ENCODE measurements around the gene RRP7A.
"Not testable (repeated sequence)": the region's sequence is repeated elsewhere in the genome, so short reads cannot be mapped to it uniquely, and the experiment has no call there.

Gene RRP7A

DNA sequence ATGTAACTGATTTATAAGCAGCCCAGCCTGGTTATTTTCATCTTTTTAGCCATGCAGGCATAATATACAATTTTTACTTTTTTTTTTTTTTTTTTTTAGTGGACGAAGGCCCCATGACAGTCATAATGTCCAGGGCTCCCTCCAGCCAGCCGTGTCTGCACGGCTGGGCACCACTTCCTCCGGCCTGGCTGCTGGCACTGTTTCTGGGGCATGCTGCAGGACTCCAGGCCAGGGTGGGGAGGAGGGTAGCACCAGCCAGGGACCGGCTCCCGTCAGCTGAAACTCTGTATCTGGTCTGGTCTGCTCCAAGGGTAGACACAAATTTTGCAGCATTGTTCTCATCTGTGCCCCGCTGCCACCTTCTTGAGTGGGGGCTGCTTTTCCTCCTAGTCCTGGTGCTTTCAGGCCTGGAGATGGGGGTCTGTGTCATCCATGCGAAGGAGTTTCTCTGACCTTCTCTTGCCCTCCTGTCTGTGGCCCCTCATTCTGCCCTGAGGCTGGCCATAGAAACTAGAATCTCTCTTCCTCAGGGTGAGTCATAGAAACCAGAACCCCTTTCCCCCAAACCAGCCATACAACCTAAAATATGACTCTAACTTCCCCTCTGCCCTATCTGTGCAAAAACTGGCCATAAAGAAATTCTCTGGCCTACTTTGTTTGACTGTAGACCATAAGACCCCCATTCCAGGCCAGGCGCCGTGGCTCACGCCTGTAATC is 9.2 kb upstream of the RRP7A start (continued):
- TF ChIP-seq, protein P1, sequence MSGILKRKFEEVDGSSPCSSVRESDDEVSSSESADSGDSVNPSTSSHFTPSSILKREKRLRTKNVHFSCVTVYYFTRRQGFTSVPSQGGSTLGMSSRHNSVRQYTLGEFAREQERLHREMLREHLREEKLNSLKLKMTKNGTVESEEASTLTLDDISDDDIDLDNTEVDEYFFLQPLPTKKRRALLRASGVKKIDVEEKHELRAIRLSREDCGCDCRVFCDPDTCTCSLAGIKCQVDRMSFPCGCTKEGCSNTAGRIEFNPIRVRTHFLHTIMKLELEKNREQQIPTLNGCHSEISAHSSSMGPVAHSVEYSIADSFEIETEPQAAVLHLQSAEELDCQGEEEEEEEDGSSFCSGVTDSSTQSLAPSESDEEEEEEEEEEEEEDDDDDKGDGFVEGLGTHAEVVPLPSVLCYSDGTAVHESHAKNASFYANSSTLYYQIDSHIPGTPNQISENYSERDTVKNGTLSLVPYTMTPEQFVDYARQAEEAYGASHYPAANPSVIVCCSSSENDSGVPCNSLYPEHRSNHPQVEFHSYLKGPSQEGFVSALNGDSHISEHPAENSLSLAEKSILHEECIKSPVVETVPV (CRISPR knock-in tag; IDR thresholded peaks at IDR 0.05), result no peak
- TF ChIP-seq ZFP30 (CRISPR knock-in tag; IDR thresholded peaks at IDR 0.05) (no peak), ZNF70 (CRISPR knock-in tag; IDR thresholded peaks at IDR 0.05) (no peak), POU6F1 (CRISPR knock-in tag; IDR thresholded peaks at IDR 0.05; ENCODE audit: borderline replicate concordance, low read depth) (no peak)

DNA sequence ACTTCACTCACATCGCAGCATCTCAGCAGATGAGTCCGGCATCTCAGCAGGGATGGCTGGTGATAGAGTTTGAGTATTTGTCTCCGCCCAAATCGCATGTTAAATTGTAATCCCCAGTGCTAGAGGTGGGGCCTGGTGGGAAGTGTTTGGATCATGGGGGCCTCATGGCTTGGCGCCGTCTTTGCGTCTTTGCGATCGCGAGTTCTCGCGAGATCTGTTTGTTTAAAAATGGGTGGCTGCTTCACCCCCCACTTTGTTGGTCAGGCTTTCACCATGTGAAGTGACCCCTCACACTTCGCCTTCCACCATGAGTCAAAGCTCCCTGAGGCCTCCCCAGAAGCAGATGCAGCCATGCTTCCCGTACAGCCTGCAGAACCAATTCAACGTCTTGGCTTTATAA is 3.0 kb upstream of the RRP7A start:
- ATAC-seq, result no peak
- no peak for TF ChIP-seq ZNF70 (CRISPR knock-in tag; IDR thresholded peaks at IDR 0.05)
- no peak for TF ChIP-seq ZNF565 (CRISPR knock-in tag; conservative IDR thresholded peaks at IDR 0.05; ENCODE audit: low read depth)
- TF ChIP-seq SNAI2 (CRISPR knock-in tag; IDR thresholded peaks at IDR 0.05), result no peak
- TF ChIP-seq ZFP30 (CRISPR knock-in tag; IDR thresholded peaks at IDR 0.05), result no peak
- TF ChIP-seq TCF4 (CRISPR knock-in tag; IDR thresholded peaks at IDR 0.05; ENCODE audit: borderline replicate concordance), result no peak
- no peak for TF ChIP-seq TSHZ2 (CRISPR knock-in tag; IDR thresholded peaks at IDR 0.05)
- TF ChIP-seq GLIS3 (CRISPR knock-in tag; IDR thresholded peaks at IDR 0.05), result no peak
- no peak for TF ChIP-seq ZC3H10 (CRISPR knock-in tag; IDR thresholded peaks at IDR 0.05)
- TF ChIP-seq ISL1 (CRISPR knock-in tag; IDR thresholded peaks at IDR 0.05), result no peak

GRCh38 chr22:42521228-42521546 is 1.6 kb upstream of the RRP7A start:
- ATAC-seq, result no peak
- TF ChIP-seq ESRRG (CRISPR knock-in tag; IDR thresholded peaks at IDR 0.05) (no peak), OSR1 (CRISPR knock-in tag; IDR thresholded peaks at IDR 0.05) (no peak), TSHZ2 (CRISPR knock-in tag; IDR thresholded peaks at IDR 0.05) (no peak), SNAI2 (CRISPR knock-in tag; IDR thresholded peaks at IDR 0.05) (no peak), ZFP3 (CRISPR knock-in tag; IDR thresholded peaks at IDR 0.05) (no peak), BACH2 (CRISPR knock-in tag; IDR thresholded peaks at IDR 0.05; ENCODE audit: borderline replicate concordance) (no peak), ZNF8 (CRISPR knock-in tag; IDR thresholded peaks at IDR 0.05) (no peak), ZNF70 (CRISPR knock-in tag; IDR thresholded peaks at IDR 0.05) (no peak), ARNTL (CRISPR knock-in tag; IDR thresholded peaks at IDR 0.05; ENCODE audit: borderline replicate concordance, low read depth) (no peak), ZFP30 (CRISPR knock-in tag; IDR thresholded peaks at IDR 0.05) (no peak), PPARA (CRISPR knock-in tag; IDR thresholded peaks at IDR 0.05; ENCODE audit: borderline replicate concordance) (no peak), RARB (CRISPR knock-in tag; IDR thresholded peaks at IDR 0.05) (no peak), POU6F1 (CRISPR knock-in tag; IDR thresholded peaks at IDR 0.05; ENCODE audit: borderline replicate concordance, low read depth) (no peak), ZNF565 (CRISPR knock-in tag; conservative IDR thresholded peaks at IDR 0.05; ENCODE audit: low read depth) (no peak)
- TF ChIP-seq, protein P1 (CRISPR knock-in tag; IDR thresholded peaks at IDR 0.05), result no peak

DNA sequence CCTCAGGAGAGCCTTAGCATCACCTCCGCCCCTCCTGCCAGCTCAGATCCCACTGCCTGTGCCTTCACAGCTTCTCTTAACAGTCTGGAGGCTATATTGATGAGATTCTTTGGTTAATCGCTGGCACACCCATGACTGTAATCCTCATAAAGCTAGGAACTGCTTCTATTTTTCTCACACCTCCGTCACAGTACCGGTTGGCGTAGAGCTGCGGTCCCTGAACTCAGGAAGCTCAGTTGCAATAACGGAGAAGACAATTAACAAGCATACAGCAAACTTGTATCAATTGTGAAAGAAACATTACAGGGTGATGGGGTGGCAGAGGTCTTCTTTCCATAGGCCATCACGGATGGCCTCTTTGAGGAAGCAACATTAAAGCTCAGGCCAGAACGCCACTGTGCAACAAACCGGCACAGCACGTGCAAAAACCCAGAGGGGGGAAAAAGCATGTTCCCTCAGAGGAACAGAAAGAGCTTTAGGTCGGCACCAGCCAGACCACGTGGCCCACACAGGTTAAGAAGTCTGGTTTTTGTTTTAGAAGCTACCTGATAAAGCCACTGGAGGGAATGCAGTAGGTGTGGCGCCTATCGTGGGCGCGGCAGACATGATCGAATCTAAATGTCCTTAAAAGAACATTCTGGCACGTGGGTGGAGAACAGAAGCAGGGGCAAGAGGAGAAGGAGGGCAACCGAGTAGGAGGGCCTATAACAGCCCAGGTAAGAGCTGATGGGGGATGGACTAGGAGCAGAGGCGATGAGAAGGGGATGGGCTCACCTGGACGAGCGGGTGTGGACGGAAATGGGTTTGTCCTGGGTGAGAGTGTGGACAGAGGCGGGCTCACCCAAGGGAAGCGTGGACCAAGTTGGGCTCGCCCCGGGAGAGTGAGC is 715 bp downstream of the RRP7A start:
- ATAC-seq, result not testable (repeated sequence)

- ATAC-seq, result not testable (repeated sequence)
These were observed 2.5 kb downstream of the RRP7A start for GRCh38 chr22:42517103-42517502.
